CD4-positive, alpha-beta T cell treated with Interleukin-10 for 1 hour (primary cell): ENCODE measurements around the gene ZNF554.

ENCODE experiments used
- DNase-seq: peaks from one replicate; pipeline ENCODE4 v3.0.0-alpha.2; 2020

Gene ZNF554

DNA sequence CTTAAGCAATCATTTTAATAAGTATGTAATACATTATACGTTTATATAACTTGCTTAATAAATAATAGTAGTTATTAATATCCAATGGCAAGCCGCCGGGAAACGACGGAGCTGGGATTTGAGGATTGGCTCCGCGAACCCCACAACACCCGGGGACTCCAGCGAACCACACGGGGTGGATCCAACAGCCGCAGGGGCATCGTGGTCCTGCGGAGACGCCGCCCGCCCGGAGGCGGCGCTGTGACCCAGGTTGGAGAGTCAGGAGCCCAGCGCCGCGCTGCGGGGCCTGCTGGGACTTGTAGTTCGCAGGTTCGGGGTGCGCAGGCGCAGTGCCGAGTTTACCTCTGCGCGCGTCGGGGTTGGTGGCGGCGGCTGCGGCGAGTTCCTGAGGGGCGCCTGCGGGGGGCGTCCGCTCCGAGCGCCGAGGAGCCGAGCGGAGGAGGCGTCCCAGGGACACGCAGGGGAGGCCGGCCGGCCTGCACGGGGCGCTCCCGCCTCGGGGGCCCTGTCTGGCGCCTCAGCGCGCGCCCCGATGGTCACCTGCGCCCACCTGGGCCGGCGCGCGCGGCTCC lies at the start of gene ZNF554:
TSS of gene ZNF554 (plus strand) at position 329 of the 572 bp plus-strand sequence. CDS start at position 533, 204 bp downstream.
- DNase-seq: peak; percentile 97

GRCh38 chr19:2770055-2771013 lies 49.3 kb upstream of the ZNF554 start:
- no peak for DNase-seq

GRCh38 chr19:2771786-2772674 lies 47.6 kb upstream of the ZNF554 start:
- DNase-seq: no peak

- DNase-seq: no peak
These were observed 45.5 kb upstream of the ZNF554 start for GRCh38 chr19:2774083-2774679.

DNA sequence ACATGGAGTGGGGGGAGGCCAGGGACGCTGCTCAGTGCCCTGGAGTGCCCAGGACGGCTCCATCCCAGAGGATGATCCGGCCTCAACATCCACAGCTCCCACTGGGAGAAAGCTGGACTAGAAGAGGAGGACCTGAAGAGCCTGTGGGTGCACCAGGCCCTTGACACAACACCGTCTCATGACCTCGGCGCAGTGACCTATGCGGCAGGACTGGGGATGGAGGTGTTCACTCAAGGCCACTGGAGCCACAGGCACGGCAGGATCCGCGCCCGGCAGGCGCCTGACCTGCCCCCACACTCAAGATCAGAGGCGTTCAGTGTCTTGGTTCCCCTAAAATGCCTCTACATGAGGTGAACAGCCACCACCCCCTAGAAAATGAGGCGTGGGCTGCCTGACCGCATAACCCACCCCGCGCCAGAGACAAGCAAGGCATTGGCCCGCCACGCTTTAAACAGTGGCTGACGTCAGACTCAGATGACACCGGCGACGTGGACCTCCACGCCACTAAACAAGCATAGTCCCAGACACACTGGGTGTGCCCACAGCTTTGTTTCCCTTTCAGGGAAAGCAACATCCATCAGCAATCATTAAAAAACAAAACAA lies 44.6 kb upstream of the ZNF554 start:
- DNase-seq: peak; percentile 32

DNA sequence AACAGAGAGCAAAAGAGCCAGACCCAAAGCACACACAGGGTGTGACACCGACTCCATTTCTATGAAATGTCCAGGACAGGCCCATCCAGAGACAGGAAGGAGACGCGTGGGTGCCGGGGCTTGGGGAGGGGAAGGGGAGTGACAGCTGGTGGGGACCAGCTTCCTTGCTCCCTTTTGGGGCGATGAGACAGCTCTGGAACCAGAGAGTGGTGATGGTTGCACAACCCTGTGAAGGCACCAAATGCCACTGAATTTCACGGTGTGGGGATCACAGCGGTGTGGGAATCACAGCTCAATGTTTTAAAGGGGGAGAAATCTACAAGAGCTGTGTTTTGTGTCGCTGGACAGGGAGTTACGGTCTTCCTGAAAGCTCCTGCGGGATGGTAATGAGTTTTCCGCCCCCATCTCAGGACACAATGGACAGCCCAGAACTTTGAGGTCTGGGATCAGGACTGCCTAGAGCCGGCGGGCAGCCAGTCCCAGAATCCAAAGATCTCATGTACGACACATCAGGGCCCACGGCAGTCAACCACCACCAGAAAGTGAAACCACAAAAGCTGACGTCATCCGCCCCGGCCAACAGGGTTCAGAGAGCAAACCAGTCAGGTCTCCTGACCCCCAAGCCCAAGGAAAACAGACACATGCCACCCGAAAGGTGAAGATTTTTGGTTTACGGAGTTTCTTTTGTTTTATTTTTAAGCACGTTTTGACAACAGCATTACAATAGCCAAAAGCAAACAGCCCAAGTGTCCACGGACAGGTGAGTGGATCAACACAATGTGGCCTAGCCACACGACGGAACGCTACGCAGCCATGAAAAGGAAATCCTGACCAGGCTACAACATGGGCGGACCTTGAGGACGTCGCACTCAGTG lies 43.9 kb upstream of the ZNF554 start:
- DNase-seq: peak; percentile 74

DNA sequence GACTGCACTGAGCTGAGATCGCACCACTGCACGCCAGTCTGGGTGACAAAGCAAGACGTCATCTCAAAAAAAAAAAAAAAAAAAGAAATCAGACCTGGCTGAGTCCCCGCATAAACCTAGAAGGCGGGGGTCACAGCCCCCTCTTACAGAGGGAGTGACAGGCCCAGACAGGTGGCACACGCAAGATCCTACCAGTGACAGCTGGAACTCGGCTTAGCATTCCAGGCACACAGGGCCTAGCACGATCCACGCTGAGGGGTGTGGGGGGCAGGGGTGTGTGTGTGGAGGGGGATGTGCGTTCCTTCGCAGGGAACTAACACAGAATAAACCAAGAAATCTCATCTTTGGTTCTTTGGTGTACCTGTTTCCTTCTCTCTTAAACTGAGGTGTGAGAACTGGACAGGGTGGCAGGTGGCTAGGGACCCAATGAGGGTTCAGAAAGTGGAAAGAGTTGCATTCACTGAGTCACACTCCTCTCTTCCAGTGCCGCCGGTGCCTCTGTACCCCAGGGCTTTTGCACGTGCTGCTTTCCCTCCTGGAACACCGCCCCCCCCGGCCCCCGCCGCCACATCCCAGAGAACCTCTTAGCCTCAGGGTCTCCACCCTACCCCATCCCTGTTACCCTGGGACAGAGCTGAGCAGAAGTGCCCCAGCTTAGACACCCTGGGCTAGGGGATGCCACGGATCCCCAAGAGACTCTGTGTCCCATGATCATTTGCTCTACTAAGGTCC lies 41.5 kb upstream of the ZNF554 start:
- no peak for DNase-seq

GRCh38 chr19:2779121-2779740 lies 40.4 kb upstream of the ZNF554 start:
- DNase-seq: no peak

GRCh38 chr19:2780284-2780683 lies 39.4 kb upstream of the ZNF554 start:
- DNase-seq: no peak

GRCh38 chr19:2782329-2782935 lies 37.2 kb upstream of the ZNF554 start:
- no peak for DNase-seq

DNA sequence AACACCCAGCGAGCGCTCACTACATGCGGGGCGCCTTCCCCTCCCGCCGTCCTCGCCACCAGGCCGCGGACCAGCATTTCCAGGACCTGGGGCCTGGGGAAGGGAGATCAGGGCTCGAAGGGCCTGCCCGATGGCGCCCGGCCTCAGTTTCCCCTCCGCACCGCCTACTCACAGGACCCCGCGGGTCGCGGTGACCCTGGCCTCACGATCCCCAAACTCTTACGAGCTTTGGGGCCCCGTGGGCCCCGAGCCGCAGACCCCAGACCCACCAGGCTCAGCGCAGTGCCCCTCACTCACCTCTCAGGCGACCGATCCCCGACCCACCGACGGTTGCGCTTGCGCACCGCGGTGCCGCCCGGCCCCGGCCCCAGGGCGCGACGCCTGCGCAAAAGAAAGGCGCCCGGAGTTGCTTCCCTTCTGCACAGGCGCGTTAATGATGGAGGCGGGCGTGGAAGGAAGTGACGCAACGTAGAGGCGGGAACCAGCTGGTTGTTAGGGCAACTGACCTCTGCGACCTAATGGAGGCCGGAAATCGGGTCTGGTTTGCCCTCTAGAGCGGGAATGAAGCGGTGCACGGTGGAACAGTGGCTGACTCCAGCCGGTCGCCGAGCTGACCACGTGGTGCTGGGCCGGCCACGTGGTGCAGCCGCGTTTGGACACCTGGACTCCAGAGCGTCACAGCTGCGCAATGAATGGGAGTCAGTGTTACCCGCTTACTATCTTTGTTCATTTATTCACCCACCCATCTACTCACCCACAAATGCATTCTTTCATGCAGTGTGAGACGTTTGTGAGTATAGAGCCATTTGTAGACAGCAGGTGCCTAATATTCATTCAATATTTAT lies 36.5 kb upstream of the ZNF554 start, which contains the start of gene SGTA:
TSS of gene SGTA (minus strand) at position 338 of the 845 bp plus-strand sequence. CDS start 14,205 bp downstream, outside the sequence.
- DNase-seq: peak; percentile 98

- DNase-seq: no peak
These were observed 35.9 kb upstream of the ZNF554 start for GRCh38 chr19:2783781-2784145.

- peak; percentile 98 for DNase-seq
These were observed 34.2 kb upstream of the ZNF554 start, which contains the start of gene THOP1 for GRCh38 chr19:2785244-2785997. Gene THOP1, plus strand, starts transcription at chr19:2785503. Its CDS starts 160 bp downstream, at chr19:2785663.

DNA sequence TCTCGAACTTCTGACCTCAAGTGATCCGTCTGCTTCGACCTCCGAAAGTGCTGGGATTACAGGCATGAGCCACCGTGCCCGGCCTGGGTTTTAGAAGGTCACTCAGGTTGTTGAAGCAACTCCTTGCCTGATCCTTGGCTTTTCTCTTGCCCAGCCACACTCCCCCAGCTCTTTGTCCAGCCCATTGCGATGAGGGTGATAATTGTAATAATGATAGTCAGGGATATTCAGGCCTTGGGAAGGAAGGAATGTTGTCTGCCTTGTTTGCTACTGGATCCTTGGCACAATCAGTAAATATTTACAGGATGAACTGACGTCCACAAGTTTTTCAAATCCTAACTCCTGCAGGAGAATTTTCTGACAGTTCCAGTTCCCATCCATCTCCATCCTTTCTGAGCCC lies 32.6 kb upstream of the ZNF554 start:
- no peak for DNase-seq

DNA sequence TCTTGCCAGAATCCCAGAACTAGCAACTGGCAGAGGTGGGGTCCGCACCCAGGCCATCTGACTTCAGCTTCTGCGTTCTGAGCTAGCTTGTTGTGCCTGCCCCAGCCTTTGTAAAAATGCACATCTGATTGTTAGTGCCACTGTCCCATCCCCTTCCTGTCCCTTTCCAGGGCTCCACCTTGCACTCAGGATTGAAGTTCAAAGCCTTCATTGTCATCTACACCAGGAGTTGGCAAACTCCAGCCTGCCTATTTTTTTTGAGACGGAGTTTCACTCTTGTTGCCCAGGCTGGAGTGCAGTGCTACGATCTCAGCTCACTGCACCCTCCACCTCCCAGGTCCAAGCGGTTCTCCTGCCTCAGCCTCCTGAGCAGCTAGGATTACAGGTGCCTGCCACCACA lies 31.4 kb upstream of the ZNF554 start:
- DNase-seq: no peak

DNA sequence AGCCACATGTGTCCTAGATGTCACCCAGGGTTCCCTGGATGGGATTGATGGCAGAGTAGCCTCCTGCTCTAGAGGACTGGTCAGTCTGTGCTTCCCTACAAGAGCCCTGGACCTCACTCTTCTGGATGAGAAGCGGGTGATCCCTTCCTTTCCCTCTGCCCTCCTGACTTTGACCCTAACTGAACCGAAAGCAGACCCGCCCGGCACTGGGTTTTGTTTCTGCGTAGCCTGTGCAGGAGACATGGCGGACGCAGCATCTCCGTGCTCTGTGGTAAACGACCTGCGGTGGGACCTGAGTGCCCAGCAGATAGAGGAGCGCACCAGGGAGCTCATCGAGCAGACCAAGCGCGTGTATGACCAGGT lies 29.5 kb upstream of the ZNF554 start:
- no peak for DNase-seq

DNA sequence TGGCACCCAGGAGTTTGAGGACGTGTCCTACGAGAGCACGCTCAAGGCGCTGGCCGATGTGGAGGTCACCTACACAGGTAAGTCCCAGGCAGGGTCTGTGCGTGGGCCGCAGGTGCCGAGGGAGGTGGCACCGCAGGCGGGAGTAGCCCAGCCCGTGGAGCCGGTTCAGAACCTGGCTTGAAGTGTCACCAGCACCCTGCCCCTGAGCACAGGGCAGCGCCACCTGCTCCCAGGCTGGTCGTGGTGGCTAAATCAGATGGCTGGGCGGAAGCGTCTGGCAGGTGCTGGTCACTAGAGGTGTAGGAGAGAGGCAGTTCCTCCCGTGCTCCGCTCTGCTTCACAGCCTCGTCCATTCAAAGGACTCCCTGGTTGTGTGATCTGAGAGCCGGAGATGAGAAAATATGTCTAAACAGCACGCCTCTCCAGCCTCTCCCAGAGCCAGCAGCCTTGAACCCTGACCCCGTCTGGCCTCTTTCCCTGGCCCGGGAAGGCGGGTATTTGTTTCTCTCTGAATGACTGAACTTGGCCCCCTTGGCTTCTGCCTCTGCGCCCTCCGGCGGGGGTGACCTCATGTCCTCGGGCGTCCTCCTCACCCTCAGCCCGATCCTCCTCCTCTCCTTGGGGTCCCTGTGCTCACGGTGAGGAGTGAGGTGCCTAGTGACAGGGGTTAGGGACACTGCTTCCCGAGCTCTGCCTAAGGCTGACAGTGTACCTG lies 29.0 kb upstream of the ZNF554 start:
- DNase-seq: no peak
